HG03159 (cell line): Measurements from ENCODE around the gene DCLRE1A.

Experiments
- ATAC-seq: cut with Tn5 transposase; IDR thresholded peaks from one replicate; pipeline ENCODE4 v1.9.1; 2021; ENCODE audit warnings: mild to moderate bottlenecking, moderate library complexity; ENCODE audit not compliant: unreplicated experiment

The DCLRE1A gene

DNA sequence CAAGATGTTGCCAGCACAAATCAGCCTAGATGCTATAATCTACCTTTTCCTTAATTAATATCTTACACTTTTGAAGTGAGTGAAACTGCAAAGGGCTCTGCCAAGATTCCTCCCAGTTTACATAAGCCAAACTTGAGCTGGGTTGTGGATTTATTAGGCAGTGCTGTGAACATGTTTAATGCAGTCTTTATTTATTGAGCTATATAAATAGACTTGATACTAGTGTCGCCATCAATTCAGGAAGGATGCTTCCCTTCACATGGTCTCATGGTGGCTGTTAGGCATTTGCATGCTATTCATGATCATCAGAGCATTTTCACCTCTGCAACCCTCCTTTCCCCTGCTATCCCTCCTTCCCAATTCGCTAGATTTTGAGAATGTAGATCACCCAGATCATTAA lies 62.2 kb downstream of the DCLRE1A start:
- ATAC-seq = no peak

DNA sequence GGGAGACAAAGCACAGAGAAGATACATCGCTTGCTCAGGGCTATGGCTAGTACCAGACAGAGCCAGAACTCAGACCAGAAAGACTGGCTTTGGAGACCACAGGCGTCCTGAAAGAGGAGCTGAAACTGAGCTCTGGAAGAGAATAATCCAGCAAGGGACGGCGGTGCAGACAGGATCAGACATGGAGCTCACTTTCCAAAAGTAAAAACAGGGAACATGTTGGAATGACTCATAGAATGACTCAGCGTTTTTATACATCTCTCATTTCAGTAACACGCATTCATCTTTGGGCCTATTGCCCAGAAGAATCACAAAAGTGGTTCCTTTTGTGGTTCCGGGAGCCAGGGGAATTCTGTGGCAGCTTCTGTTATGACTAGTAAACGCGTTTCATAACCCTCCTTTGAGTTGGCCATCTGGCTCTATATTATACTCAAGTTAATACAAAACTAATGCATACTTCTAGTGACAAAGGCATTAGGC lies 65.2 kb downstream of the DCLRE1A start:
- ATAC-seq = peak; percentile 81
